Endometrial microvascular endothelial cells (primary cell): ENCODE results near the gene DNAJC28. TPM values are rescaled to one million over a fixed set of nuclear protein-coding genes. Genes with fewer than 3 reads are reported as not detected.
"Not testable (repeated sequence)": the region's sequence is repeated elsewhere in the genome, so short reads cannot be mapped to it uniquely, and the experiment has no call there.

Experiments used
- in situ Hi-C: cut with HindIII; loops from 2 replicates; pipeline ENCODE4 v1.10.0; 2017; ENCODE audit warnings: low sequenced_read_pairs, low pct_unique_long_range_greater_than_20kb; ENCODE audit errors: inconsistent ontology term
- total RNA-seq: library from RNA; depleted of rRNA; stranded (reverse); fragments of >200 nt; gene quantifications from one replicate; pipeline ENCODE4 v1.2.3, GENCODE V29; 2015; ENCODE audit errors: inconsistent ontology term

The DNAJC28 gene
- total RNA-seq, 1 donor from 2014 or later = 1.3 TPM

DNA sequence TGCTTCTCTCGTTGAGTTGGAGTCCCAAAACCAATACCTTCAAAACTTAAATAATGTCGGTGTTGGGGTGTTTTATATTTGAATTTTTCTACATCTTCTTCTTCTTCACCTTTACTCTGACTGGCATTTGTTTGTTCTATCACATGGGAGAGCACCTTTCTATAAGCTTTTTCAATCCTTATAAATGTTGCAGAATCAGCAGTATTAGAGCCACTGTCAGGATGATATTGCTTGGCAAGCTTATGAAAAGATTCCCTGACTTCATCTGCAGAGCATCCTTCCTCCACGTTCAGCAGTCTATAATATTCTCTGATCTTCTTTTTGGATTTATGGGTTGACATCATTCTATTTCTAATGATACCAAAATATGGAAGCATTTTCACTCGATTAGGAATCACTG, 2.6 kb downstream of the DNAJC28 start:
- in situ Hi-C loops = no loop called here

DNA sequence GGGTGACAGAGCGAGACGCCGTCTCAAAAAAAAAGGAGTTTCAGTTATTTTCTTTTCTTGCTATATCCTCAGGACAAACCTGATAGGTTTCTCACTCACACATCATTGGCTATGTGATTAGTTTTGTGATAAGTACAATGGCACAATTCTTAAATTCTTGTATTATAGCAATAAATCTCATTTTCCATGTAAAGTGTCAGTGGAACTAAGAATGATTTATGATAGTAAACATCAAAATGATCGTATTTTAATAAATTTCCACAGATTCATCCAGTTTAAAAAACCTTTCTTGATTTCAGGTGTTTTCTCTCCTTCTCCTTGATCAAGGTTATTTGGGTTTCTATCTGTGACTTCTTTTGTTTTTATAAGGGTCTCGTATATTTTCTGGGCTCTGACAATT, 3.5 kb downstream of the DNAJC28 start:
- in situ Hi-C loops = no loop called here

GRCh38 chr21:33481314-33481943, 10.1 kb downstream of the DNAJC28 start:
- in situ Hi-C loops = no loop called here

DNA sequence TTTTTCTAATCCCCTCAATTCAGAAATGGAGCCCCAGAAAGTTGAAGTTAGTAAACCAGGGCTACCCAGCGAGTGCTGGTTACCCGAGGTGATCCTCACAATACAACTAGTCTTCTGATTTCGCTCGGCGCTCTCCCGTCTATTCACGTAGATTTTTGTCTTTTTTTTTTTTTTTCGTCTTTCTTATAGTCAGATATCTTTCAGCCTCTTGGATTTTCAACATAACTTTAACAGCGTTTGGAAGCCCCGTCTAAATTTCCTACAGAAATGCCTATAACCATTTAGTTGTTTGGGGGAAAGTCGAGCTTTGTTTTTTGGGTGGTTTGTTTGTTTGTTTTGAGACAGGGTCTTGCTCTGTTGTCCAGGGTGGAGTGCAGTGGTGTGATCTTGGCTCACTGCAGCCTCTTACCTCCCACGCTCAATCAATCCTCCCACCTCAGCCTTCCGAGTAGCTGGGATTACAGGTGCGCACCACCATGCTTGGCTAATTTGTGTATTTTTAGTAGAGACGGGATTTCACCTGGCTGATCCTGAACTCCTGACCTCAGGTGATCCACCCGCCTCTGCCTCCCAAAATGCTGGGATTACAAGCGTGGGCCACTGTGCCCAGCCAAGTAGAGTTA, 10.9 kb downstream of the DNAJC28 start:
- in situ Hi-C loops = no loop called here

GRCh38 chr21:33479679-33480480, 11.6 kb downstream of the DNAJC28 start, which contains the start of gene TMEM50B:
TMEM50B (minus strand) TSS chr21:33479974; CDS start chr21:33468885, 11,089 bp downstream.
- in situ Hi-C loops = no loop called here

DNA sequence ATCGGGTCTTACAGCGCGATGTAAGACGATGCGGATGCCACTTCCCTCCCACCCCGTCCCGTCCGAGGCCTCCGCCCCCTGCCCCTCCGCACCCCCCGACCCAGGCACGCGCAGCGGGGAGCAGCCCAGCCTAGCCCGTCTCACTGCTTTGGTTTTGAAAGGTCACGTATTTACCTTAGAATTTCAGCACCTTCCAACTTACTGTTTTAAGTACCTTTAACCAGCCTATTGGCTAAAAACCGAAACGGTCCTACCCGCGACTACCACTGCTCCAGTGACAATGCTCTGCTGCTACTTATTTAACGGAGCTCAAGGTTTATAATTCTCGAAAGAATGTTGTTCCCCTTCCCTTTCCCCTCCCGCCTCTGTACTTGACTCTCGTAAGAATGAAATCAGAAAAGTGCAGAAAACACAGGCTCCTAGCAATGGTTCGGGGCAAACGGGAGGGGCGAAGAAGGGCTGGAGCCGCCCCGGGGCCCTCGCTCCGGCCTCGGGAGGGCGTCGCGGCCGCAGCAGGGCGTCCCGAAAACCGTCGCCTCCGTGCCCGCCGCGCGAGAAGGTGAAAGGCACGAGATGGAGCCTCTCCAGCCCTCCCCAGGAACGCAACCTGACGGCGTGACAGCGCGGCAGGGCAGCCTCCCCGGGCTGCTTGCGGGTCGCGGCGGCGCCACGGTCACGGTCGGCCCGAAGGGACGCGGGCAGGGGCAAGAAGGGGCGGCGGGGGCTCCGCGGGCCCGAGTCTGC, 12.4 kb downstream of the DNAJC28 start:
- in situ Hi-C loops = no loop called here

- in situ Hi-C loops = no loop called here
Measured at GRCh38 chr21:33478182-33478581, 13.3 kb downstream of the DNAJC28 start.

GRCh38 chr21:33477066-33477465, 14.4 kb downstream of the DNAJC28 start:
- in situ Hi-C loops = no loop called here

- in situ Hi-C loops = no loop called here
Measured at GRCh38 chr21:33473344-33473743, 18.2 kb downstream of the DNAJC28 start.

DNA sequence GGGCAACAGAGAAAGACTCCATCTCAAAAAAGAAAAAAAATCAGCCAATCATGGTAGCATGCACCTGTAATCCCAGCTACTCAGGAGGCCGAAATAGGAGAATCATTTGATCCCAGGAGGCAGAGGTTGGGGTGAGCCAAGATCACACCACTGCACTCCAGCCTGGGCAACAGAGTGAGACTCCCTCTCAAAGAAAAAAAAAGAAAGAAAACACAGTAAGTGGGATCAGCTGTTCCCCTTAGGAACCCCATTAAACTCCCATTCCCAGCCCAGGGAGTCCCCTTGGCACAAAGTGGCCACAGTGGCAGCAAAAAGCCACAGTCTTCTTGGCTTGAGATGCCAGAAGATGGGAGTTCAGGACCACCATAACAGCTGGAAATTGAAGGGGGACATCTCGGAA, 20.8 kb downstream of the DNAJC28 start:
- in situ Hi-C loops = no loop called here

DNA sequence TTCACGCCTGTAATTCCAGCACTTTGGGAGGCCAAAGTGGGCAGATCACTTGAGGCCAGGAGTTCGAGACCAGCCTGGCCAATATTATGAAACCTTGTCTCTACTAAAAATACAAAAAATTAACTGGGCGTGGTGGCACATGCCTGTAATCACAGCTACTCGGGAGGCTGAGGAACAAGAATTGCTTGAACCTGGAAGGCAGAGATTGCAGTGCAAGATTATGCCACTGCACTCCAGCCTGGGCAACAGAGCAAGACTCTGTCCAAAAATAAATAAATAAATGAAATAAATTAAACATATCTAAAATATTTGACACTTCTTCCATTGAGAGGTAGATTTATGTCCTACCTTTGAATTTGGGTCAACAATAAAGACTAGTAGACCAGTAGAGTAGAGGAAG, 22.3 kb downstream of the DNAJC28 start:
- in situ Hi-C loops = not testable (repeated sequence)

DNA sequence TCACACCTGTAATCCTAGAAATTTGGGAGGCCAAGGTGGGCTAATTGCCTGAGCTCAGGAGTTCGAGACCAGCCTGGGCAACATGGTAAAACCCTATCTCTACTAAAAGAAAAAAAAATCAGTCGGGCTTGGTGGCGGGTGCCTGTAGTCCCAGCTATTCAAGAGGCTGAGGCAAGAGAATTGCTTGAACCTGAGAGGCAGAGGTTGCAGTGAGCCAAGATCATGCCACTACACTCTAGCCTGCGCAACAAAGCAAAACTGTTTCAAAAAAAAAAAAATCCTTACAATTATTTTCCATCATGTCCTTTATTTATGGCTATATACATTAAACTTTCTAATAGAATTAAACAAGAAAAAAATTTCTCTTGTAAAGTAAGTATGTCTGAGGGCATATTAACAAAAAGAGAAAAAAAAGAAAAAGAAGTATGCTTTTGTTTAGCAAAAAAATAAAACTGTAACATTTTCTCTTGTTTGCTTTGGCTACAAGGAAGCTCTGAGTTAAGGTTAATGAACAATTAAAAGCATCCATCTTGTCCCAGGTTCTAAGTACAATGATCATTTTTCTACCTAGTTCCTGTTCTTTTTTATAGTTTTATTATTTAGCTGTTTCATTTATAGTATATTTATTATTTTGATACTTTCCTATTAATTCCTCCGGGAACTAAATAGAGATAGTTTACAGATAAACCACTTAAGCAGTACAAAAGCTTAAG, 29.8 kb downstream of the DNAJC28 start:
- in situ Hi-C loops = no loop called here

- in situ Hi-C loops = no loop called here
Measured at GRCh38 chr21:33458861-33459260, 32.7 kb downstream of the DNAJC28 start.

- in situ Hi-C loops = no loop called here
Measured at GRCh38 chr21:33455686-33456446, 35.6 kb downstream of the DNAJC28 start.

GRCh38 chr21:33452362-33452761, 39.2 kb downstream of the DNAJC28 start:
- in situ Hi-C loops = no loop called here

GRCh38 chr21:33451634-33452071, 39.9 kb downstream of the DNAJC28 start:
- in situ Hi-C loops = no loop called here

DNA sequence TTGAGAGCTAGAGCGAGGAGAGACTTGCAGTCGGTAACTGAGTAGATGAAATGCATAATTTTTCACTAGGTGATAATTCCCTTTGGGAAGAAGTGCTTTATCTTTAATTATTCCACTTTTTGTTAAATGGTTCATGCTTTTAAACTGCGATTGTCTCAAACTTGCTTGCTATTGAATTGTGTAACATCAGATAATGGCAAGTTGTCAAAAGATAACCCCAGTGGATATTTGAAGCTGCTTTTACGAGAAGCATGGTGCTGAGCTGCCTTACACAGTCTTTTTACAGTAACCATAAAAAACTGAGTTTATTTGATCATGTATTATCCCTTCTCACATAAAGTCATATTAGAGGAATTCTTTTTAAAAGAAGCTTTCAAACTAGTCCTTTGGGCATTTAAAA, 41.9 kb downstream of the DNAJC28 start:
- in situ Hi-C loops = no loop called here

DNA sequence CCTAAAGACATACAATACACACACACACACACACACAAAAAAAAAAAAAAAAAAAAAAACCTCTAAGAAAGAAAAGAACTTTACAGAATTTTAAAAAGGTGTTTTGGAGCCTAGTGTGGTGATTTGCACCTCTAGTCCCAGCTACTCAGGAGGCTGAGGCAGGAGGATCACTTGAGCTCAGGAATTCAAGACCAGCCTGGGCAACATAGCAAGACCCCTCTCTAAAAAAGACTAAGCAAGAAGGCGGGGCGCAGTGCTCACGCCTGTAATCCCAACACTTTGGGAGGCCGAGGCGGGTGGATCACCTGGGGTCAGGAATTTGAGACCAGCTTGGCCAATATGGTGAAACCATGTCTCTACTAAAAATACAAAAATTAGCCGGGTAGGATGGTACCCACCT, 44.9 kb downstream of the DNAJC28 start:
- in situ Hi-C loops = not testable (repeated sequence)
